DND-41 (cell line): ENCODE data around the gene KIF3C.
"Not testable (repeated sequence)": the region's sequence is repeated elsewhere in the genome, so short reads cannot be mapped to it uniquely, and the experiment has no call there.

Experiments
- ATAC-seq: fragments of 200-7000 bp; cut with Tn5 transposase; 3 replicates; pipeline ENCODE4 v1.9.1; 2021; ENCODE audit warnings: low read depth; ENCODE audit not compliant: insufficient read depth
- DNase-seq: peaks from one replicate; pipeline ENCODE4 v3.0.0-alpha.2; 2020
- H2AFZ ChIP-seq: 2 replicates; pipeline ENCODE4 v1.6.0; 2012; ENCODE audit warnings: low read depth, low read length
- H3K27ac ChIP-seq: 2 replicates; pipeline ENCODE4 v1.5.1; 2012; ENCODE audit warnings: low read length, inconsistent platforms
- H3K27me3 ChIP-seq: fragments of 200-600 bp; sonication (generic); 2 replicates; pipeline ENCODE4 v1.6.0; 2012; ENCODE audit warnings: low read length, mild to moderate bottlenecking, inconsistent platforms; ENCODE audit not compliant: insufficient read depth, poor library complexity
- H3K36me3 ChIP-seq: 2 replicates; pipeline ENCODE4 v1.5.1; 2012; ENCODE audit warnings: low read length, inconsistent platforms; ENCODE audit not compliant: insufficient read depth
- H3K4me1 ChIP-seq: 2 replicates; pipeline ENCODE4 v1.5.1; 2012; ENCODE audit warnings: mild to moderate bottlenecking, low read length; ENCODE audit not compliant: insufficient read depth
- H3K4me2 ChIP-seq: 2 replicates; pipeline ENCODE4 v1.6.0; 2012; ENCODE audit warnings: mild to moderate bottlenecking, moderate library complexity, low read length, inconsistent platforms; ENCODE audit not compliant: insufficient read depth
- H3K4me3 ChIP-seq, 2 experiments: fragments of 200-600 bp in 1 of 2; shearing (Covaris generic) in 1 of 2; 2 replicates each; pipeline ENCODE4 v1.5.1; 2012 to 2016; ENCODE audit warnings: inconsistent platforms in 2 of 2, low read length in 2 of 2, mild to moderate bottlenecking in 2 of 2, low read depth in 1 of 2, moderate library complexity in 1 of 2
- H3K79me2 ChIP-seq: 2 replicates; pipeline ENCODE4 v1.6.0; 2012; ENCODE audit warnings: low read length, inconsistent platforms; ENCODE audit not compliant: insufficient read depth
- H3K9ac ChIP-seq: 2 replicates; pipeline ENCODE4 v1.6.0; 2012; ENCODE audit warnings: low read depth, mild to moderate bottlenecking, inconsistent platforms, low read length, moderate library complexity
- H3K9me3 ChIP-seq: 2 replicates; pipeline ENCODE4 v1.5.1; 2012; ENCODE audit warnings: low read length, moderate library complexity, mild to moderate bottlenecking, inconsistent platforms; ENCODE audit not compliant: insufficient read depth, severe bottlenecking
- H4K20me1 ChIP-seq: 2 replicates; pipeline ENCODE4 v1.6.0; 2012; ENCODE audit warnings: low read length; ENCODE audit not compliant: insufficient read depth
- EZH2 ChIP-seq: IDR thresholded peaks from 3 replicates; pipeline ENCODE4 v1.6.1; 2012; ENCODE audit warnings: borderline replicate concordance, low read depth, mild to moderate bottlenecking, moderate library complexity, low read length, inconsistent platforms; ENCODE audit not compliant: severe bottlenecking
- TF ChIP-seq, protein P1 (sequence below): IDR thresholded peaks from 2 replicates; pipeline ENCODE4 v1.5.1; 2012; ENCODE audit warnings: borderline replicate concordance, low read length, moderate library complexity, mild to moderate bottlenecking; ENCODE audit not compliant: poor library complexity, severe bottlenecking; ENCODE audit errors: extremely low read depth

The KIF3C gene

DNA sequence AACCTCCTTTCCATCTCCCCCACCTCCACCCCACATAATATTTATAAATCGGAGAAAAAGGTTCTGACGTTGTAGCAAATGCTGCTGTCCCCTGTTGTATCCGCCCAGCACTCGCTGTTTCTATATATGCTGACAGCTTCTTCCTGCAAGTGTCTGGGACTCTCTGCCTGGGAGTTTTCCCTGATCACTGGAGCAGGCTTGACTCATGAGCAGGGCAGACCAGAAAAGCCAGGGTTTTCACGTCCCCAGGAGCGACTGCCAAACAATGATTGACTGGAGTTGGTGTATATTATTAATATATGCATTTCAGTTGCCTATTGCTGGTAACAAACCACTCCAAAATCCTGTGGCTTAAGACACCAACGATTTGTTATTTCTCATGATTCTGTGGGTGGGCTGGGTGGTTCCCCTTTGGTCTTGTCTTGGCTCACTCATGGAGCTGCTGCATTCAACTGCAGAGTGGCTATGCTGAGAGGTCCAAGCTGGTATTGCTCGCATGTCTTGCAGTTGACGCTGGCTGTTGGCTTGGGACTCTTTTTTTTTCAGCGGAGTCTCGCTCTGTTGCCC, 82.8 kb downstream of the KIF3C start:
- ATAC-seq, result no peak

GRCh38 chr2:25897506-25897905, 84.8 kb downstream of the KIF3C start:
- ATAC-seq, result no peak
- Histone ChIP-seq H3K4me1 (no peaks in the 10 kb centered on the region), H3K79me2 (no peaks in the 10 kb centered on the region), H3K4me3 (no peak overlapping the region), H3K27me3 (no peaks in the 10 kb centered on the region), H3K36me3 (no peaks in the 10 kb centered on the region), H3K27ac (no peak overlapping the region), H3K4me2 (no peak overlapping the region), H2AFZ (no peak overlapping the region), H3K9ac (no peak overlapping the region), H4K20me1 (no peaks in the 10 kb centered on the region), H3K9me3 (no peaks in the 10 kb centered on the region)
- no peak for DNase-seq
- TF ChIP-seq, protein P1, sequence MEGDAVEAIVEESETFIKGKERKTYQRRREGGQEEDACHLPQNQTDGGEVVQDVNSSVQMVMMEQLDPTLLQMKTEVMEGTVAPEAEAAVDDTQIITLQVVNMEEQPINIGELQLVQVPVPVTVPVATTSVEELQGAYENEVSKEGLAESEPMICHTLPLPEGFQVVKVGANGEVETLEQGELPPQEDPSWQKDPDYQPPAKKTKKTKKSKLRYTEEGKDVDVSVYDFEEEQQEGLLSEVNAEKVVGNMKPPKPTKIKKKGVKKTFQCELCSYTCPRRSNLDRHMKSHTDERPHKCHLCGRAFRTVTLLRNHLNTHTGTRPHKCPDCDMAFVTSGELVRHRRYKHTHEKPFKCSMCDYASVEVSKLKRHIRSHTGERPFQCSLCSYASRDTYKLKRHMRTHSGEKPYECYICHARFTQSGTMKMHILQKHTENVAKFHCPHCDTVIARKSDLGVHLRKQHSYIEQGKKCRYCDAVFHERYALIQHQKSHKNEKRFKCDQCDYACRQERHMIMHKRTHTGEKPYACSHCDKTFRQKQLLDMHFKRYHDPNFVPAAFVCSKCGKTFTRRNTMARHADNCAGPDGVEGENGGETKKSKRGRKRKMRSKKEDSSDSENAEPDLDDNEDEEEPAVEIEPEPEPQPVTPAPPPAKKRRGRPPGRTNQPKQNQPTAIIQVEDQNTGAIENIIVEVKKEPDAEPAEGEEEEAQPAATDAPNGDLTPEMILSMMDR, result no peak
- no peak for TF ChIP-seq EZH2

More for the DNA sequence above, 82.8 kb downstream of the KIF3C start:
- DNase-seq, result no peak
- Histone ChIP-seq H3K4me1 (no peaks in the 10 kb centered on the region), H3K9me3 (no peaks in the 10 kb centered on the region), H3K9ac (no peak overlapping the region), H2AFZ (no peak overlapping the region), H3K79me2 (no peaks in the 10 kb centered on the region), H3K4me3 (no peak overlapping the region), H3K27me3 (no peaks in the 10 kb centered on the region), H3K27ac (no peak overlapping the region), H3K4me2 (no peak overlapping the region), H3K36me3 (no peaks in the 10 kb centered on the region), H4K20me1 (no peaks in the 10 kb centered on the region)
- TF ChIP-seq EZH2, result no peak
- TF ChIP-seq, protein P1, result no peak

GRCh38 chr2:25896308-25896707, 86.0 kb downstream of the KIF3C start:
- H2AFZ ChIP-seq, H3K4me1 ChIP-seq, ATAC-seq, DNase-seq, H3K27ac ChIP-seq, H3K27me3 ChIP-seq, H4K20me1 ChIP-seq, H3K79me2 ChIP-seq, H3K36me3 ChIP-seq, H3K9ac ChIP-seq, H3K4me3 ChIP-seq, H3K9me3 ChIP-seq, H3K4me2 ChIP-seq: not testable (repeated sequence)

DNA sequence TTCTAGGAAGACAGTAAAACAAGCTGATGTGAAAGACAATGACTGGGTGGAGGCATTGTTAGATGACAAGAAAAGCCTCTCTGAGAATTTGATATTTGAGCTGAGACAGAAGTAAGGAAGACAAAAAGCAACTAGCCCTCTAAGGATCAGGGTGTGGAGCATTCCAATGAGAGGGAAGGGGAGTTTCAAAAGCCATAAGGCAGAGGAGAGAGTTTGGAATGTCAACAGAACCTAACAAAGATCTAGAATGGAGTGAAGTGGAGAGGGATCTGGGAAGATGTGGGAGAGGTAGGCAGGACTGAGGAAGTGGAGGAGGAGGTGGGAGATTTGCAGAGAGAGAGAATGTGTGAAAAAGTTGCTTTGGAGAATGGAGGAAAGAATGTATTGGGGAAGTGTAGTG, 86.7 kb downstream of the KIF3C start:
- H2AFZ ChIP-seq, result no peak overlapping the region
- no peak overlapping the region for H3K4me3 ChIP-seq
- DNase-seq (no peak), ATAC-seq (no peak)
- H3K4me1 ChIP-seq, result no peaks in the 10 kb centered on the region
- H3K9me3 ChIP-seq, result no peaks in the 10 kb centered on the region
- H3K9ac ChIP-seq, result no peak overlapping the region
- H3K27me3 ChIP-seq, result no peaks in the 10 kb centered on the region
- H4K20me1 ChIP-seq, result no peaks in the 10 kb centered on the region
- H3K27ac ChIP-seq, result no peak overlapping the region
- no peak overlapping the region for H3K4me2 ChIP-seq
- H3K79me2 ChIP-seq, result no peaks in the 10 kb centered on the region
- TF ChIP-seq, protein P1, result no peak
- TF ChIP-seq EZH2, result no peak
- no peaks in the 10 kb centered on the region for H3K36me3 ChIP-seq
